ENCODE data around the gene MRPL14. TPM values are rescaled to one million over a fixed set of nuclear protein-coding genes. Genes with fewer than 3 reads are reported as not detected.
A peak's percentile ranks its signal among the peaks of the same experiment; 100 is the strongest.
"Not testable (repeated sequence)": the region's sequence is repeated elsewhere in the genome, so short reads cannot be mapped to it uniquely, and the experiment has no call there.

Gene MRPL14
- total RNA-seq, 1 experiment from 2014 or later: 87.6 TPM

GRCh38 chr6:44093750-44094402 is 33.4 kb downstream of the MRPL14 start:
- CTCF ChIA-PET: interaction anchor here (0.6 to 1.3 kb wide), 6 partner anchors 18 to 1250 kb away, joined by 3 to 7 read pairs (median 3); no protein-coding TSS in a partner anchor
- POLR2A ChIA-PET: interaction anchor here (1.3 to 1.5 kb wide), 2 partner anchors 153 to 464 kb away, joined by 4 to 8 read pairs; partner anchors contain the start of genes GTPBP2 and HSP90AB1
- no peak for DNase-seq
- peaks cover 36% of the 10 kb centered on the region for H3K4me1 ChIP-seq
- H3K36me3 Mint-ChIP-seq (ENCODE audit: insufficient read depth, unreplicated experiment): peaks cover 25% of the 10 kb centered on the region
- BruUV-seq (replicated peaks): no TSS peak
- no peaks in the 10 kb centered on the region for H3K27me3 Mint-ChIP-seq (ENCODE audit: insufficient read depth, unreplicated experiment)
- H3K4me3 Mint-ChIP-seq (ENCODE audit: unreplicated experiment): peak overlapping the region; percentile 37
- no peaks in the 10 kb centered on the region for H3K9me3 ChIP-seq
- intact Hi-C loops (cut with micrococcal nuclease; ENCODE audit: unreplicated experiment): loop anchor here (2.0 kb wide), 1 partner anchor 23 kb away; no protein-coding TSS in a partner anchor
- H3K27me3 ChIP-seq (replicated peaks; ENCODE audit: control insufficient read depth, insufficient read depth, low read length): no peaks in the 10 kb centered on the region
- H3K36me3 ChIP-seq (ENCODE audit: control insufficient read depth, insufficient read depth, low read length): no peaks in the 10 kb centered on the region
- H3K4me3 ChIP-seq (ENCODE audit: low read depth, low read length): no peak overlapping the region
- peak overlapping the region; percentile 92 for H3K27ac Mint-ChIP-seq (ENCODE audit: unreplicated experiment)
- H3K9me3 Mint-ChIP-seq (ENCODE audit: unreplicated experiment): no peaks in the 10 kb centered on the region
- H3K4me1 Mint-ChIP-seq (ENCODE audit: low read depth, unreplicated experiment): peaks cover 40% of the 10 kb centered on the region
- TF ChIP-seq, protein P1, sequence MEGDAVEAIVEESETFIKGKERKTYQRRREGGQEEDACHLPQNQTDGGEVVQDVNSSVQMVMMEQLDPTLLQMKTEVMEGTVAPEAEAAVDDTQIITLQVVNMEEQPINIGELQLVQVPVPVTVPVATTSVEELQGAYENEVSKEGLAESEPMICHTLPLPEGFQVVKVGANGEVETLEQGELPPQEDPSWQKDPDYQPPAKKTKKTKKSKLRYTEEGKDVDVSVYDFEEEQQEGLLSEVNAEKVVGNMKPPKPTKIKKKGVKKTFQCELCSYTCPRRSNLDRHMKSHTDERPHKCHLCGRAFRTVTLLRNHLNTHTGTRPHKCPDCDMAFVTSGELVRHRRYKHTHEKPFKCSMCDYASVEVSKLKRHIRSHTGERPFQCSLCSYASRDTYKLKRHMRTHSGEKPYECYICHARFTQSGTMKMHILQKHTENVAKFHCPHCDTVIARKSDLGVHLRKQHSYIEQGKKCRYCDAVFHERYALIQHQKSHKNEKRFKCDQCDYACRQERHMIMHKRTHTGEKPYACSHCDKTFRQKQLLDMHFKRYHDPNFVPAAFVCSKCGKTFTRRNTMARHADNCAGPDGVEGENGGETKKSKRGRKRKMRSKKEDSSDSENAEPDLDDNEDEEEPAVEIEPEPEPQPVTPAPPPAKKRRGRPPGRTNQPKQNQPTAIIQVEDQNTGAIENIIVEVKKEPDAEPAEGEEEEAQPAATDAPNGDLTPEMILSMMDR (IDR thresholded peaks at IDR 0.05; ENCODE audit: insufficient read depth in 1 of 2, low read depth in 1 of 2, low read length in 1 of 2, severe bottlenecking in 1 of 2, unreplicated experiment in 1 of 2): no peak

DNA sequence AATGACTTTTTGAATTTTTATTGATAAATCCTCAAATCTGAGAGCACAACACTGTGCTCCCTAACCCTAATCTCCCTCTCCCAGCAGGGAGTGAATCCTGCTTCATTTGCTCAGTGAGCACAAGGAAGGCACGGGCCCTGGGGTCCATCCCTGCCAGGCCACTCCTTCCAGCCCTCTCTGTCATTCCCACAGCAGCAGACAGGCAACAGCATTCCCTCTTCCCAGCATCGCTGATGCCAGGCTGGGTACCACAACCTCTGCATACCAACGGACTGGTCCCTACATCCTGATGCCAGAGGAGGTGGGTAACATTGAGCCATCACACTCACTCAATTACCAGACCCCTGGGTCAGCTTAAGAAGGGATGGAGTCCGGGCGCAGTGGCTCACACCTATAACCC is 34.2 kb downstream of the MRPL14 start:
- intact Hi-C loops (cut with micrococcal nuclease; ENCODE audit: unreplicated experiment): no loop called here
- Histone ChIP-seq H3K27me3 (replicated peaks; ENCODE audit: control insufficient read depth, insufficient read depth, low read length) (no peaks in the 10 kb centered on the region), H3K4me3 (ENCODE audit: low read depth, low read length) (no peak overlapping the region), H3K4me1 (peaks cover 36% of the 10 kb centered on the region), H3K9me3 (no peaks in the 10 kb centered on the region), H3K36me3 (ENCODE audit: control insufficient read depth, insufficient read depth, low read length) (no peaks in the 10 kb centered on the region)
- Mint-ChIP-seq H3K9me3 (ENCODE audit: unreplicated experiment) (no peaks in the 10 kb centered on the region), H3K4me3 (ENCODE audit: unreplicated experiment) (no peak overlapping the region), H3K36me3 (ENCODE audit: insufficient read depth, unreplicated experiment) (peaks cover 25% of the 10 kb centered on the region), H3K27ac (ENCODE audit: unreplicated experiment) (no peak overlapping the region), H3K4me1 (ENCODE audit: low read depth, unreplicated experiment) (peaks cover 40% of the 10 kb centered on the region), H3K27me3 (ENCODE audit: insufficient read depth, unreplicated experiment) (no peaks in the 10 kb centered on the region)
- DNase-seq: no peak
- CTCF ChIA-PET: interaction anchor here (0.7 kb wide), 1 partner anchor 1251 kb away, joined by 3 read pairs; no protein-coding TSS in a partner anchor
- TF ChIP-seq, protein P1 (IDR thresholded peaks at IDR 0.05; ENCODE audit: insufficient read depth in 1 of 2, low read depth in 1 of 2, low read length in 1 of 2, severe bottlenecking in 1 of 2, unreplicated experiment in 1 of 2): no peak
- POLR2A ChIA-PET: no interaction called here
- no TSS peak for BruUV-seq (replicated peaks)

DNA sequence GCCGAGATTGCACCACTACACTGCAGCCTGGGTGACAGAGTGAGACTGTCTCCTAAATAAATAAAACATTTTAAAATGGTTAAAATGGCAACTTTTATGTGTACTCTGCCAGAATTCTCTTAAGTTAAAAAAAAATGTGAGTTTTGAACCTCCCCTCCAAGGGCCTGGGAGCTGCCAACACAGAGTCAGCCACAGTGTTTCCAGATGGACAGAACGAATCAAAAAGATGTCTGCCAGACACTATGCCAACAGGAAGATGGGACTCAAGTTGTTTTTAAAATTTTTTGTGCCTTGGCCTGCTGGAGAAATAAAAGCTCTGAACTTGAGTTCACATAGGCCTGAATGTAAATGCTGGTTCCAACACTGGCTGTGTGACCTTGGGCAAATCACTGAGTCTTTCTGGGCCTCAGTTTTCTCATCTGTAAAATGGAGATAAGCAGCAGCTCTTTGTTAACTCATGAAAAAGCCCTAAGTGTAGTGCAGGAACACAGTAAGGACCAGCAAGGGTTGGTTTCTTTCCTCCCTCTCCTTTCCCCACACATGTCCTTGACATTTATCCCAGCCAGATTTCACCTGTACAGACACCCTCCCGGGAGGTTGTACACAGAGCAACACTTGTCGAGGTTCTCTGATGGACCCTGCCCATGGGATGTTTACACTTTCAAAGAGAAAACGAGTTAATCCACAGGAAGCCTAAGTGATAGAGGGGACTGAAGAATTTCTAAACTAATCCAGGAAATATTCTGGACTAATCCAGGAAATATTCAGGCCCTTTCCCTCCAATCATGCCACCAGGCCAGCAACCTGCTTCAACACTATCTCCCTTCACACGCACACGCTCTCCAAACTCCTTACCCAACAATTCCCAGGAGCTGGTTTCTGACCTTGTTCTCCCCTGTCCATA is 35.0 kb downstream of the MRPL14 start:
- Mint-ChIP-seq H3K27ac (ENCODE audit: unreplicated experiment) (no peak overlapping the region), H3K9me3 (ENCODE audit: unreplicated experiment) (no peaks in the 10 kb centered on the region), H3K4me1 (ENCODE audit: low read depth, unreplicated experiment) (peaks cover 32% of the 10 kb centered on the region), H3K36me3 (ENCODE audit: insufficient read depth, unreplicated experiment) (peaks cover 19% of the 10 kb centered on the region), H3K27me3 (ENCODE audit: insufficient read depth, unreplicated experiment) (no peaks in the 10 kb centered on the region), H3K4me3 (ENCODE audit: unreplicated experiment) (no peak overlapping the region)
- ChIA-PET POLR2A (no interaction called here), CTCF (no interaction called here)
- Histone ChIP-seq H3K36me3 (ENCODE audit: control insufficient read depth, insufficient read depth, low read length) (no peaks in the 10 kb centered on the region), H3K4me1 (peaks cover 36% of the 10 kb centered on the region), H3K27me3 (replicated peaks; ENCODE audit: control insufficient read depth, insufficient read depth, low read length) (no peaks in the 10 kb centered on the region), H3K4me3 (ENCODE audit: low read depth, low read length) (no peak overlapping the region), H3K9me3 (no peaks in the 10 kb centered on the region)
- no TSS peak for BruUV-seq (replicated peaks)
- no peak for DNase-seq
- TF ChIP-seq, protein P1 (IDR thresholded peaks at IDR 0.05; ENCODE audit: insufficient read depth in 1 of 2, low read depth in 1 of 2, low read length in 1 of 2, severe bottlenecking in 1 of 2, unreplicated experiment in 1 of 2): no peak
- intact Hi-C loops (cut with micrococcal nuclease; ENCODE audit: unreplicated experiment): no loop called here

GRCh38 chr6:44091356-44091755 is 35.9 kb downstream of the MRPL14 start:
- CTCF ChIA-PET: not testable (repeated sequence)

More at GRCh38 chr6:44091356-44091755, 35.9 kb downstream of the MRPL14 start:
- POLR2A ChIA-PET; DNase-seq; H3K9me3 ChIP-seq; H3K27me3 ChIP-seq (replicated peaks; ENCODE audit: control insufficient read depth, insufficient read depth, low read length); H3K27me3 Mint-ChIP-seq (ENCODE audit: insufficient read depth, unreplicated experiment); BruUV-seq (replicated peaks); H3K4me3 ChIP-seq (ENCODE audit: low read depth, low read length); H3K4me3 Mint-ChIP-seq (ENCODE audit: unreplicated experiment); H3K9me3 Mint-ChIP-seq (ENCODE audit: unreplicated experiment); intact Hi-C loops (cut with micrococcal nuclease; ENCODE audit: unreplicated experiment); H3K36me3 ChIP-seq (ENCODE audit: control insufficient read depth, insufficient read depth, low read length): not testable (repeated sequence)
- Mint-ChIP-seq H3K36me3 (ENCODE audit: insufficient read depth, unreplicated experiment) (peaks cover 12% of the 10 kb centered on the region), H3K27ac (ENCODE audit: unreplicated experiment) (peak overlapping the region; percentile 26), H3K4me1 (ENCODE audit: low read depth, unreplicated experiment) (peaks cover 26% of the 10 kb centered on the region)
- H3K4me1 ChIP-seq: peaks cover 32% of the 10 kb centered on the region

Measured in Caco-2 (cell line).